C4-2B (cell line): ENCODE results near the gene VPS8.

ENCODE experiments used
- ZFX ChIP-seq: fragments of 450-650 bp; IDR thresholded peaks from 2 replicates; pipeline ENCODE4 v1.6.1; 2017
- TF ChIP-seq, protein P1 (sequence below): fragments of 450-650 bp; conservative IDR thresholded peaks from 2 replicates; pipeline ENCODE4 v1.5.1; 2017; ENCODE audit warnings: mild to moderate bottlenecking

- TF ChIP-seq, protein P1, sequence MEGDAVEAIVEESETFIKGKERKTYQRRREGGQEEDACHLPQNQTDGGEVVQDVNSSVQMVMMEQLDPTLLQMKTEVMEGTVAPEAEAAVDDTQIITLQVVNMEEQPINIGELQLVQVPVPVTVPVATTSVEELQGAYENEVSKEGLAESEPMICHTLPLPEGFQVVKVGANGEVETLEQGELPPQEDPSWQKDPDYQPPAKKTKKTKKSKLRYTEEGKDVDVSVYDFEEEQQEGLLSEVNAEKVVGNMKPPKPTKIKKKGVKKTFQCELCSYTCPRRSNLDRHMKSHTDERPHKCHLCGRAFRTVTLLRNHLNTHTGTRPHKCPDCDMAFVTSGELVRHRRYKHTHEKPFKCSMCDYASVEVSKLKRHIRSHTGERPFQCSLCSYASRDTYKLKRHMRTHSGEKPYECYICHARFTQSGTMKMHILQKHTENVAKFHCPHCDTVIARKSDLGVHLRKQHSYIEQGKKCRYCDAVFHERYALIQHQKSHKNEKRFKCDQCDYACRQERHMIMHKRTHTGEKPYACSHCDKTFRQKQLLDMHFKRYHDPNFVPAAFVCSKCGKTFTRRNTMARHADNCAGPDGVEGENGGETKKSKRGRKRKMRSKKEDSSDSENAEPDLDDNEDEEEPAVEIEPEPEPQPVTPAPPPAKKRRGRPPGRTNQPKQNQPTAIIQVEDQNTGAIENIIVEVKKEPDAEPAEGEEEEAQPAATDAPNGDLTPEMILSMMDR = no peak
- TF ChIP-seq ZFX = no peak
These were observed 257.4 kb downstream of the VPS8 start for GRCh38 chr3:185069037-185070030.
